Measurements from ENCODE around the gene IL6. TPM values are rescaled to one million over a fixed set of nuclear protein-coding genes. Genes with fewer than 3 reads are reported as not detected.

The IL6 gene
- polyA plus RNA-seq, 1 donor from 2014 or later = not detected

GRCh38 chr7:22713463-22713862 lies 13.5 kb upstream of the IL6 start:
- H3K9me2 ChIP-seq (ENCODE audit: insufficient read depth, low read length) = no peaks in the 10 kb centered on the region
- no peaks in the 10 kb centered on the region for H3K9me3 ChIP-seq (ENCODE audit: low read length)
- H3K4me2 ChIP-seq (ENCODE audit: low read length) = no peak overlapping the region
- H3K9ac ChIP-seq (ENCODE audit: low read length) = no peak overlapping the region
- H3K36me3 ChIP-seq (ENCODE audit: insufficient read depth, low read length) = no peaks in the 10 kb centered on the region
- H2AFZ ChIP-seq (ENCODE audit: low read depth, low read length) = no peak overlapping the region
- H3K27ac ChIP-seq (ENCODE audit: low read length) = no peak overlapping the region
- H4K20me1 ChIP-seq (ENCODE audit: insufficient read depth) = no peaks in the 10 kb centered on the region
- H3K27me3 ChIP-seq (ENCODE audit: insufficient read depth, low read depth, low read length) = no peaks in the 10 kb centered on the region
- no peaks in the 10 kb centered on the region for H3F3A ChIP-seq (ENCODE audit: insufficient read depth, low read length, poor library complexity, severe bottlenecking)
- TF ChIP-seq POLR2AphosphoS5 (IDR thresholded peaks at IDR 0.05) = no peak
- no peaks in the 10 kb centered on the region for H3K79me2 ChIP-seq (replicated peaks; ENCODE audit: insufficient read depth, low read length)
- no peak overlapping the region for H3K4me3 ChIP-seq (ENCODE audit: low read length)

GRCh38 chr7:22715969-22716368 lies 11.0 kb upstream of the IL6 start:
- Histone ChIP-seq H3K9me2 (ENCODE audit: insufficient read depth, low read length) (no peaks in the 10 kb centered on the region), H4K20me1 (ENCODE audit: insufficient read depth) (no peaks in the 10 kb centered on the region), H3K27ac (ENCODE audit: low read length) (no peak overlapping the region), H3K4me3 (ENCODE audit: low read length) (no peak overlapping the region), H3K4me2 (ENCODE audit: low read length) (no peak overlapping the region), H3F3A (ENCODE audit: insufficient read depth, low read length, poor library complexity, severe bottlenecking) (no peaks in the 10 kb centered on the region), H3K27me3 (ENCODE audit: insufficient read depth, low read depth, low read length) (no peaks in the 10 kb centered on the region), H3K79me2 (replicated peaks; ENCODE audit: insufficient read depth, low read length) (no peaks in the 10 kb centered on the region), H3K36me3 (ENCODE audit: insufficient read depth, low read length) (no peaks in the 10 kb centered on the region), H3K9ac (ENCODE audit: low read length) (no peak overlapping the region), H2AFZ (ENCODE audit: low read depth, low read length) (no peak overlapping the region), H3K9me3 (ENCODE audit: low read length) (no peaks in the 10 kb centered on the region)
- TF ChIP-seq RAD21 (conservative IDR thresholded peaks at IDR 0.05) = no peak
- TF ChIP-seq CTCF (IDR thresholded peaks at IDR 0.05; ENCODE audit: poor library complexity, severe bottlenecking) = no peak
- no peak for TF ChIP-seq POLR2AphosphoS5 (IDR thresholded peaks at IDR 0.05)
- TF ChIP-seq SMC3 (conservative IDR thresholded peaks at IDR 0.05; ENCODE audit: poor library complexity) = no peak
- TF ChIP-seq TAF1 (IDR thresholded peaks at IDR 0.05; ENCODE audit: low read depth) = no peak
- no peak for TF ChIP-seq REST (IDR thresholded peaks at IDR 0.05; ENCODE audit: borderline replicate concordance)
- TF ChIP-seq MXI1 (conservative IDR thresholded peaks at IDR 0.05; ENCODE audit: poor library complexity, severe bottlenecking) = no peak
- TF ChIP-seq EP300 (conservative IDR thresholded peaks at IDR 0.05; ENCODE audit: poor library complexity, severe bottlenecking) = no peak
- no peak for TF ChIP-seq EZH2 (IDR thresholded peaks at IDR 0.05; ENCODE audit: borderline replicate concordance, insufficient read depth, low read length, poor library complexity, severe bottlenecking)

GRCh38 chr7:22717760-22718159 lies 9.2 kb upstream of the IL6 start:
- no peaks in the 10 kb centered on the region for H3F3A ChIP-seq (ENCODE audit: insufficient read depth, low read length, poor library complexity, severe bottlenecking)
- TF ChIP-seq EP300 (conservative IDR thresholded peaks at IDR 0.05; ENCODE audit: poor library complexity, severe bottlenecking) (no peak), MXI1 (conservative IDR thresholded peaks at IDR 0.05; ENCODE audit: poor library complexity, severe bottlenecking) (no peak), EZH2 (IDR thresholded peaks at IDR 0.05; ENCODE audit: borderline replicate concordance, insufficient read depth, low read length, poor library complexity, severe bottlenecking) (no peak), TAF1 (IDR thresholded peaks at IDR 0.05; ENCODE audit: low read depth) (no peak), RAD21 (conservative IDR thresholded peaks at IDR 0.05) (no peak), CTCF (IDR thresholded peaks at IDR 0.05; ENCODE audit: poor library complexity, severe bottlenecking) (no peak), REST (IDR thresholded peaks at IDR 0.05; ENCODE audit: borderline replicate concordance) (no peak), POLR2AphosphoS5 (IDR thresholded peaks at IDR 0.05) (no peak), SMC3 (conservative IDR thresholded peaks at IDR 0.05; ENCODE audit: poor library complexity) (no peak)
- no peaks in the 10 kb centered on the region for H3K36me3 ChIP-seq (ENCODE audit: insufficient read depth, low read length)
- H3K79me2 ChIP-seq (replicated peaks; ENCODE audit: insufficient read depth, low read length) = no peaks in the 10 kb centered on the region
- H3K4me2 ChIP-seq (ENCODE audit: low read length) = no peak overlapping the region
- no peaks in the 10 kb centered on the region for H3K9me3 ChIP-seq (ENCODE audit: low read length)
- no peak overlapping the region for H3K9ac ChIP-seq (ENCODE audit: low read length)
- no peaks in the 10 kb centered on the region for H4K20me1 ChIP-seq (ENCODE audit: insufficient read depth)
- H2AFZ ChIP-seq (ENCODE audit: low read depth, low read length) = no peak overlapping the region
- H3K9me2 ChIP-seq (ENCODE audit: insufficient read depth, low read length) = no peaks in the 10 kb centered on the region
- H3K27ac ChIP-seq (ENCODE audit: low read length) = no peak overlapping the region
- H3K27me3 ChIP-seq (ENCODE audit: insufficient read depth, low read depth, low read length) = no peaks in the 10 kb centered on the region
- no peak overlapping the region for H3K4me3 ChIP-seq (ENCODE audit: low read length)

Measured in neural cell (in vitro differentiated cells).